Retina (tissue), 1 donor: Measurements from ENCODE around the gene RAC3.

Experiments
- DNase-seq: peaks from one replicate; pipeline ENCODE4 v3.0.0-alpha.2; 2016

Gene RAC3

DNA sequence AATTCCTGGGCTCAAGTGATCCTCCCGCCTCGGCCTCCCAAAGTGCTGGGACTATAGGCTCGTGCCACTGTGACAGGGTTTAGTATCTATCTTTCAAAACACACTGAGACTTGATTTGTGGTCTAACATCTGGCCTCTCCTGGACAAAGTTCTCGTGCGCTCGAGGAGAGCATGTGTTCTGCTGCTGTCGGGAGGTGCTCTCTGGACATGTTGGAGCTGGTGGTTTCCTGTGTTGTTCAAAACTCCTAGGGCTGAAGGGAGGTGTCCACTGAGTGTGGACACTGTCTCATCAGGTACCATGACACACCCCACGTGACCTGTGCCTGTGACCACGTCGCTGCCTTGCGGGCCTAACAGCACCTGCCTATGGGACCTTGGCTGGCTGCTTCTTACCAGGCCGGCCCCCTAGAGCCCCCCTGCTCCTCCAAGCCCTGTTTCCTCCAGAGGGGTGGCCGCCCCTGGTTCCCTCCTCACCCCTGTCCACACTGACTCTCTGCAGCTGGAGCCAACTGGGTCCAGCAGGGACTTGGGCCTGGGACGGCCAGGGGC is 14.5 kb downstream of the RAC3 start:
- DNase-seq = no peak

DNA sequence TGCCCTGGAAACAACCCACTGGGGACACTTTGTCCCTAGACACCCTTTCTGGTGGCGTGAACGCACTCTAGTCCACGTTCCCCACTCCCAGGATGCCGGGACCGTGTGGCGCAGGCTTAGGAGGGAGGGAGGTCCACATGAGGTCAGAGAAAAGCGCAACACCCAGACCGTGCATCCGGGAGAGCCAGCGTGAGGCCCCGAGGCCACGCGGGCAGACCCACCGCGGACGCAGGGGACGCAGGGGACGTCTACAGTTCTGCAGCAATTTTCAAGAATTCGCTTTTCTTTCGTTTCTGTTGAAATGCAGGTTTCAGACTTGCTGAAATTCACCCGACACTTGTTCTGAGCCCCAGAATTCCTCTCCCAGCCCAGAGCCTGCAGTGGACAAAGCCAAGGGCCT is 15.4 kb downstream of the RAC3 start:
- no peak for DNase-seq

DNA sequence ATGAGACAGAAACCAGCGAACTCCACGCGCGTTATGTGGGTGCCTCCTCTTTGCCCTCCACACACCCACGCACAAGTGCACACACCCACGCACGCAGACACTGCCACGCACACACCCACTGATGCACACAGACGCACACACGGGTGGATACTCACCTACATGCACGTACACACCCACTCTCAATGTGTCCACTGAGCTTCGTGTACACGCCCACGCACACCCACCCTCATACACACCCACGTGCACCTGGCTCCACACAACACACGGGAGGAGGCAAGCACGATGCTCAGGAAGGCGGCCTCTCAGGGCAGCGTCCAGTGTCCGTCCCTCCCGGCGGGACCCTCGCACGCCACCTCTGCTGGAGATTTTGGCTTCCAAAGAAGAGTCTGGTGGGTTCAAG is 15.9 kb downstream of the RAC3 start:
- DNase-seq = no peak

DNA sequence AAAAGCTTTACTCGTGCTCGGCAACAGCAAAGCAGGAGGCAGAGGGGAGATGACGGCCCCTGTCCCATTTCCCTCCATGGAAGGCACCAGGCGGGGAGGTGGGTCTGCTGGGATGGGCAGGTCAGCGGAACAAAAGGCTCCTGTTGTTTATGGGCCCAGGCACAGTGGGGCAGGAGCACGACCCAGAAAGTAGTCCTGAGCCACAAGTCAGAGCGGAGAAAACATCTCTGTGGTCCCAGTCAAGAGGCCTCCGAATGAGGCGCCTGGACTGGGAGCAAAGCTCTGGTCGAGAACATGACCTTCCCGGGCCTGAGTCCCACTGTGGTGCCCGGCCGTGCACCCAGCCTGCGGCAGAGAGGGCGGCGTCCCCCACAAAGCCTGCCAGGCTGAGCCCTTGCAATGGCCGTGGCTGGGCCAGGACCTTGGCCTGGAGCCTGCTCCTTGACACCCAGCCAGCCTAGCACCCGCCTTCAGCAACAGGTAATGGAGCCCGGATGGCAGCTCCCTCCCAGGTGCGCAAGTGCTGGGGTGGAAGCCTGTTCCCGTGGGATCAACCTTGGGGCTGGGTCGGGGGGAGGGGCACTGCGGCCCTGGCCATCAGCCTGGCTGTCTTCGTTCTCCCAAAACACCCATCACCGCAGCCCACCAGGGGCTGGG is 16.6 kb downstream of the RAC3 start:
- DNase-seq = no peak

DNA sequence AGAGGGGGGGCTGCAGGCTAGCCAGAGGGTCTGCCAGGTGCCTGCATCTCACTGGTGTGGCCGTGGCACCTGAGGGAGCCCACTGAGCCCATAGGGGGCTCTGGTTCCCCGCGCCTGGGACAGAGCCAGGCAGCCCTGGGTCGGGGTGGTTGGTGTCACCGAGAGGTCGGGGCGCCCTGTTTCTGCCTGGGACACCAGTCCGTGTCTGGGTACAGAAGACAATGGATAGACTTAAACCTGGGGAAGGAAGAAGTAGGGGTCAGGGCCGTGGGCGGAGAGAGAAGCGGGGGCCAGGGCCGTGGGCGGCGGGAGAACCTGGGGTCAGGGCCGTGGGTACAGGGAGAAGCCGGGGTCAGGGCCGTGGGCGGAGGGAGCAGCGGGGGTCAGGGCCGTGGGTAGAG is 17.1 kb downstream of the RAC3 start:
- DNase-seq = no peak

DNA sequence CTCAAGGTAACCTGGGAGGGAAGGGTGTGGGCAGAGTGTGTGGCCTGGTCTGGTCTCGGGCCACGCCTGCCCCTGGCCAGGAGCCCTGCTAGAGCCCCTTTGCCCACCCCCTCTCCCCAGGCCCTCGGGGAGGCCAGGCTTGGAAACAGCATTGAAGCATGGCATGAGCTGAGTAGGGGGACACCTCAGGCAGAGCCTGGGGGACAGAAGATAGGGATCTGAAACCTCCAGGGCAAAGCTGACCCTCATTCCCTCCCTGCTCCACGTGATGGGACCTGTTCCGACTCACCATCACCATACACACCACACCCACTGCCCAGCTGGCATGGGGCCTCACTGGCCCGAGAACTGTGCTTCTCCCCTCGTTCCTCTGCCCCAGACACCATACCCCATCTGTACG is 17.6 kb downstream of the RAC3 start:
- no peak for DNase-seq

DNA sequence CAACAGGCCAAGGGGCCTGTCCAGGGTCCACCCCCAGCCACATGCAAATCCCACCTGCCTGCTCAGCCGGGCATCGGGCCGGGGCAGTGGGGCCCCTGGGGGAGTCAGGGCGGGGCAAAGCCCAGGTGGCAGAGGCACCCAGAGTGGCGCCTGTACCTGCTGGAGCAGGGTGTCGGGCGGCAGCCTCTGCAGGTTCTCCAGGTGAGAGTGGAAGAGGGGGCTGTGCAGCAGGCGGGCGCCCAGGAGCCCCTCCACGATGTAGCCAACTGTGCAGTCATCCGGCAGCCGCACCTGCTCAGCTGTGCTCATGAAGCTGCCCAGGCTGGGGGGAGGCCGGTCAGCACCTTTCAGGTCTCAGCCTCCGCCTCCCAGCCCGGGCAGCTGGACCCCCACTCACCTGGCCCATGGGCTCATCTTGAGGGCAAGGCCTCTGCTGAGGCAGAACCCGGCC is 18.1 kb downstream of the RAC3 start:
- no peak for DNase-seq

DNA sequence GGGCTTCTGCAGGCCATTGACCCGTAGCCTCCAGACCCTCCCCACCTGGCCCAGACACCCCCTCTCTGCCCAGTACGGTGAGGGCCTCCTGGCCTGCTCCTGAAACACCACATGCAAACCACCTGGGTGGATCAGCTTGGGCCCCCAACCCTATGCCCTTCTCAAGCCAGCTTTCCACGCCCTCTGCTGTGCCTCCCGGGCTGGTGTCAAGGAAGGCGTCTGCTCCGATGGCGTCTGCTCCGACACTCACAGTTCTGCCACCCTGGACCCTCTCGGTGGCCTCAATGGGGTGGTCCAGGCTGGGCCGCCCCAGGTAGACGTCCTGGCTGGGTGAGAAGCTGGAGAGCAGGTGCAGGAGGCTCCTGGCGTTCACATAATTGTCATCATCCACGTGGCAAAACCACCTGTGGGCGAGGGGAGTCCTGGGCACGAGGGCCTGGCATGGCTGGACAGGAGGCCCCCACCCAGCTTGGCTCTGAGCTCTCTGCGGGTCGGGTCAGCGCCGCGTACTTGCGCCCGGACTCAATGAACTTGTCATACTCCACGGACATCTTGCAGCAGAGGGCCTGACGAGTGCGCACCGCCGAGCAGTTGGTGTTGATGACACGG is 18.8 kb downstream of the RAC3 start:
- DNase-seq = no peak

DNA sequence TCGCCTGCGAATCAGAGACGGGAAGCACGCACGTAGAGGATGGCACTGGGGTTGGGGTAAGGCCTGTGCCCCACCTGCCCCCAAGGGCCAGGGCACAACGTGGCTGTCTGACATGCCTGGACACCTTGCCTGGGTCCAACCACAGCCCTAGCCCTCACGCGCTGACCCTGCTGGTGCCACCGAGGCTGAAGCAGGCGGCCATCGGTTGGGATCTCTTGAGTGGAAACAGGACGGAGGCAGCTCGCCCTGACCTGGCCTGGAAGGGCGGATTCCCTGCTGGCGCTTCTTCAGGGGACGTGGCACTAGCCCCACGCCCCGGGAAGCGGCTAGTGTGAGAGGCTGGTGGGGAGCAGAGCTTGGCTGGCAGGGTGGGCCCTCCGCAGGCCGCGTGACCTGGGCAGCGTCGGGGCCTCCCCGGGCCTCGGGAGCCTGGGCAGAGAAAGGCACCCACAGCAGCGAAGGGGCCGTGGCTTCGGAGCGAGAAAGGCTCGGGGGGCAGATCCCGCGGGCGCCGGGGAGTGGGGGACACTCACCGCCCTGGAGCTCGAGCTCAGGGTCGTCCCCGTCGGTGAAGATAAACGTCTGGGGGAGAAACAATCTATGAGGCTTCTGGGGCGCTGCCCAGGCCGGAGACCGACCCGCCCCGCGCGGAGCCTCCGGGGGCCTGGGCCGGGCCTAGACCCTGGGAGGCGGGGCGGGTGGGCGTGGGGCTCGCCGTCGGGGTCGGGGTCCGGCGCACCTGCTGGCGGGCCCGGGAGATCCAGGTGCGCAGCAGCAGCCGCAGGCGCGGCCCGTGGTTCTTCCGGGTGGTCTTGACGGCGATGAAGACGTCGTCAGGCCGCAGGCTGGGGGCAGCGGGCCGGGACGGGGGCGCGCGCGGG is 19.5 kb downstream of the RAC3 start:
- no peak for DNase-seq

DNA sequence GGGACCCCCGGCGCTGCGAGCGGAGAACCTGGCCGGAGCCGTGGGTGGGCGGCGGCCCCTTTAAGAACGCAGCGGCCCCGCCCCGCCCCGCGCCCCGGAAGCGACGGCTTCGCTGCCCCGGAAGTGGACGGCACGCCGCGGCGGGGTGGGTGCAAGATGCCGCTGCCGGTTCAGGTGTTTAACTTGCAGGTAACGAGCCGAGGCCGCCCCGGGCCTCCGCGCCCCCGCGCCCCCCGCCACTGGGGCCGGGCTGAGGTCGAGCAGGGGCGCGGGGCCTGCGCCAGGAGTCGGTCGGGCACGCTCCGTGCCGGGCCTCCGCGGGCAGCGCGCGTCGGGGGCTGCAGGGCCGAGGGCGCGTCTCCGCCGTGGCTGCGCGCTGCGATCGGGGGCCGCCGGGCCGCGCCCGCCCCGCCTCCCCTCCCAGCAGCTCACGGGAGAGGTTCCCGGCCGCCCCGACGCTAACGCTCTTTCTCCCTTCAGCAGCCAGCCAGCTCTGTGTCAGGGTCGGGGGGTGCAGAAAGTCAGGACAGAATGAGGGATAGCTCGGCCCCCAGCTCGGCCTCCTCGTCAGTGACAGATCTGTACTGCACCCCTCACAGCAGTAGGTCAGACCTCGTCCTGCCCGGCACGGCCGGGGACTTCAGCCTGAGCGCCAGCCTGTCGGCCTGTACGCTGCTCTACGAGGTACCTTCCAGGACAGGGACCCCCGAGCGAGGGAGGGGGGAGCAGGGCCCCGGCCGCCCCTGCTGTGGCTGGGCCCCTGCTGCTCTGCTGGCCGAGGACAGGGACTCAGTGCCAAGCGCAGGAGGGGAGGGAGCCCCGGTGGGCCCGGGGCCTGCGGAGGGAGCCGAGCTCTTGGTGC is 20.5 kb downstream of the RAC3 start, which contains the start of the genes GPS1 and RFNG:
TSS of gene GPS1 (plus strand) at position 123 of the 862 bp plus-strand sequence. CDS start at position 157, 34 bp downstream.
TSS of gene RFNG (minus strand) at position 36 of the 862 bp plus-strand sequence. CDS start 45 bp downstream, outside the sequence.
- peak; percentile 65 for DNase-seq

DNA sequence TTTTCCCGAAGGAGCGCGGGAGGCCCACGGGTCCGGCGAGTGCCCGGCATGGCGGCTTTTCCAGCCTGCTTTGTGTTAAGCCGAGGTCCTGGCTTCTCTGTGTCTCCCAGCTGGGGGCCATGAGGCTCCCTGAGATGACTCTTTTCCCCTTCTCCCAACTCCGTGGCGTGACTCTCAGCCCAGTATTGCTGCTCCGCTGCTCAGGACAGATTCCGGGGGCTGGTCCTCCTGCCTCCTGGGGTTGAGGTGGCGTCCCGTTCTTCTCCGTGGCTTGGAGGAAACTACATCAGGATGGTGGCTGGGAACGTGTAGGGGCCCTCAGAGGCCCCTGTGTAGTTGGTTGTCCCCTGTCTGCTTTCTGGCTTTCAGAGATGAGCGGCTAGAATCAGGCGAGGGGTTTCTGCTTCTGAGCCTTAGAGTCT is 21.2 kb downstream of the RAC3 start:
- DNase-seq = no peak

DNA sequence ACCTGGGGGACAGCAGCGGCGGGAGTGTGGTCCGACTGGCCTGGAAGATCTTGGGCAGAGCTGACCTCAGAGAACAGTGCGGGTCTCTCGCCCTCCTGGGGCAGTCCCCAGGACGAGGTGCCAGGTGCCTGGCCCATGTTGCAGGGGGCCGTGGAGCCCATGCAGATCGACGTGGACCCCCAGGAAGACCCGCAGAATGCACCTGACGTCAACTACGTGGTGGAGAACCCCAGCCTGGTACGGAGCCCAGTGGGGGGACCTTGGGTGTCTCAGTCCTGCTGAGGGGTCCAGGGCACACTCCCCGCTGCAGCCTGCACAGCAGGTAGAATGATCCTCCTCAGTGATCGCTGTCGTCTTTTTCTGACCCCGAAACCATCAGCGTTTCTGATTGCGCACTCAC is 21.7 kb downstream of the RAC3 start:
- DNase-seq = no peak

DNA sequence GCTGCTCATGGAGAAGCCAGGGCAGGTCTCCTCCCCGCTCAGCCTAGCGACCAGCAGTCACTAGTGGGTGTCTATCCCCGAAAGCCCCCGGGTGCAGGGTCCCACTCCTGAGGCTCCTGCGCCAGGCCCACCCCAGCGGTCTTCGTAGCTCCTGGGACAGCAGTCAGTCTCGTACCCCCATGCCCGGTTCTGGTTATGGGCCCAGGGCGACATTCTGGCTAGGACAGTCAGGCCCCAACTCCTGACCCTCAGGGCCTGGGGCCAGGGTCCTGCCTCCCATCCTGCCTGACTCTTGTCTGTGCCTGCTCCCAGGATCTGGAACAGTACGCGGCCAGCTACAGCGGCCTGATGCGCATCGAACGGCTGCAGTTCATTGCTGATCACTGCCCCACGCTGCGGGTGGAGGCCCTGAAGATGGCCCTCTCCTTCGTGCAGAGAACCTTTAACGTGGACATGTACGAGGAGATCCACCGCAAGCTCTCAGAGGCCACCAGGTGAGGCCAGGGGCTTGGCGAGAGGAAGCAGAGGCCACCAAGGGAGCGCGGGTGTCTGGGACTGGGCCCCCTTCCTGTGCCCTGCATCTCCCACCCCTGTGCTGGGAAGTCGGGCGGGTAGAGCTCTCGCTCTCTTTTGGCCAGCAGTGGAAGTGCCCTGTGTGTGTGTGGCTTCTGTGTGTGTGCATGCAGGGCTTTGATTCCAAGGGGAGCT is 22.2 kb downstream of the RAC3 start:
- DNase-seq = no peak

DNA sequence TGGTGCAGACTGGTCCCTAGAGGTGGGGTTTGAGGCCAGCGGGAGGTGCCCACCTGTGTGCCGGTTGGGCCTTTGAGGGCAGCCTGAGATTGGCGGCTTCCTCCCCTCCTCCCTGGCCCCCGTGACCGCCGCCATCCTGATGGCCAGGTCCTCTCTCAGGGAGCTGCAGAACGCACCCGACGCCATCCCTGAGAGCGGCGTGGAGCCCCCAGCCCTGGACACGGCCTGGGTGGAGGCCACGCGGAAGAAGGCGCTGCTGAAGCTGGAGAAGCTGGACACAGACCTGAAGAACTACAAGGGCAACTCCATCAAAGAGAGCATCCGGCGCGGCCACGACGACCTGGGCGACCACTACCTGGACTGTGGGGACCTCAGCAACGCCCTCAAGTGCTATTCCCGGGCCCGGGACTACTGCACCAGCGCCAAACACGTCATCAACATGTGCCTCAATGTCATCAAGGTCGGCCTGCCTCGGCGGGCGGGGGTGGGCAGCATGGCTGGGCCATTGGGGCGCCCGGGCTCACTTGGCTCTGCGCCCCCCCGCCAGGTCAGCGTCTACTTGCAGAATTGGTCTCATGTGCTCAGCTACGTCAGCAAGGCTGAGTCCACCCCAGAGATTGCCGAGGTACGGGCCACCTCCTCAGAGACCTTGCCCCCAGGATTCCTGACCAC is 23.0 kb downstream of the RAC3 start:
- no peak for DNase-seq

DNA sequence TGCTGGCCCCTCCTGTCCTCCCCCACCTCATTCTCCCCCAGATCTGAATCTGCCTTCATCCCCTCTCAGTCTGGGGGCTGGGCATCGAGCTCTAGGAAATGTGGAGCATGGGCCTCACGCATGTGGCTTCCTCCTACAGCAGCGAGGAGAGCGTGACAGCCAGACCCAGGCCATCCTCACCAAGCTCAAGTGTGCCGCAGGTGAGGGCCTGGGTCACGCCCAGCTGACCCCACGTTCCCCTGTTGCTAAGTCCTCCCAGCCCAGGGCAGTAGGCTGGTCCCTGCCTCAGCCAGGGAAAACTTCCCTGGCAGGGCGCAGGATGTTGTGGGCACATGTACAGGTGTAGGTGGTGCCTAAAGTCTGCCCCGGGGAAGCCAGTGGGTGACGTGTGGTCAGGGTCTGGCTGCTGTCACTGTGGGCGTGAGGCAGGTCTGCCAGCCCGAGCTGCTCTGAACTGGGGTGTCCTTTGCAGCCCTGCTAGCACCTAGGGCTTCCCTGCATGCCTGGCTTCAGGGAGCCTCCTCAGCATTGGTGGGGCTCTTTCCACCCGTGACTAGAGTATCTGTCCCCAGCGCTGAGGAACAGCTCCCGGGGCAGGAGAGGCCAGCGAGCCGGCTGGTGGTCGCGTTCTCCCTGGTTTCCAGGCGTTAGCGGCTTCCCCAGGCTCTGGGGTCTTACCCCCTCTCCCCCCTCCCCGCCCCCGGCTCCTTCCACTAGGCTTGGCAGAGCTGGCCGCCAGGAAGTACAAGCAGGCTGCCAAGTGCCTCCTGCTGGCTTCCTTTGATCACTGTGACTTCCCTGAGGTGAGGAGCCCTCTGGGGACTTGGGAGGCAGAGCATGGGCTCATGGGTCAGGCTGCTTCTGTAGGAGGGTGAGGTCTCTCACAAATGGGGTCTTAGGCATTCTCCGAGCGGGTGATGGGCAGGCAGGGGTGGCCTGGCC is 23.8 kb downstream of the RAC3 start:
- no peak for DNase-seq

DNA sequence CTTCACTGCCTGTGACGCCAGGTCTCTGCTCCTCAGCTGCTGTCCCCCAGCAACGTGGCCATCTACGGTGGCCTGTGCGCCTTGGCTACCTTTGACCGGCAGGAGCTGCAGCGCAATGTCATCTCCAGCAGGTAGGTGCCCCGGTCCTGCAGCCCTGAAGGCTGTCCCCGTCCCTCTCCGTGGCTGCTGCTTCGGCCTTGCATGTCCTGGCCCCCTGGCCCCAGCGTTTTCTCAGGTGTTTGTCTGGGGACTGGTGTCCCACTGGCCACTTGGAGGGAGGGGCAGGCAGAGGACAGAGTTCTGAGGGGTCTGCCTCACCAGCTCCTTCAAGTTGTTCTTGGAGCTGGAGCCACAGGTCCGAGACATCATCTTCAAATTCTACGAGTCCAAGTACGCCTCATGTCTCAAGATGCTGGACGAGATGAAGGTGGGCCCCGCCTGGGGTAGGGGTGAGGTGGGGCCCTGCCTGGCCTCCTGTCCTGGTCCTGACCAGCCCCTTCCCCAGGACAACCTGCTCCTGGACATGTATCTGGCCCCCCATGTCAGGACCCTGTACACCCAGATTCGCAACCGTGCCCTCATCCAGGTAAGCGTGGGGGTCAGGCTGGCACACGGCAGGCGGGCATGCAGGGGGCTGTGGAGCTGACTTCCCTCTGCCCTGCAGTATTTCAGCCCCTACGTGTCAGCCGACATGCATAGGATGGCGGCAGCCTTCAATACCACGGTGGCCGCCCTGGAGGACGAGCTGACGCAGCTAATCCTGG is 24.7 kb downstream of the RAC3 start:
- no peak for DNase-seq

DNA sequence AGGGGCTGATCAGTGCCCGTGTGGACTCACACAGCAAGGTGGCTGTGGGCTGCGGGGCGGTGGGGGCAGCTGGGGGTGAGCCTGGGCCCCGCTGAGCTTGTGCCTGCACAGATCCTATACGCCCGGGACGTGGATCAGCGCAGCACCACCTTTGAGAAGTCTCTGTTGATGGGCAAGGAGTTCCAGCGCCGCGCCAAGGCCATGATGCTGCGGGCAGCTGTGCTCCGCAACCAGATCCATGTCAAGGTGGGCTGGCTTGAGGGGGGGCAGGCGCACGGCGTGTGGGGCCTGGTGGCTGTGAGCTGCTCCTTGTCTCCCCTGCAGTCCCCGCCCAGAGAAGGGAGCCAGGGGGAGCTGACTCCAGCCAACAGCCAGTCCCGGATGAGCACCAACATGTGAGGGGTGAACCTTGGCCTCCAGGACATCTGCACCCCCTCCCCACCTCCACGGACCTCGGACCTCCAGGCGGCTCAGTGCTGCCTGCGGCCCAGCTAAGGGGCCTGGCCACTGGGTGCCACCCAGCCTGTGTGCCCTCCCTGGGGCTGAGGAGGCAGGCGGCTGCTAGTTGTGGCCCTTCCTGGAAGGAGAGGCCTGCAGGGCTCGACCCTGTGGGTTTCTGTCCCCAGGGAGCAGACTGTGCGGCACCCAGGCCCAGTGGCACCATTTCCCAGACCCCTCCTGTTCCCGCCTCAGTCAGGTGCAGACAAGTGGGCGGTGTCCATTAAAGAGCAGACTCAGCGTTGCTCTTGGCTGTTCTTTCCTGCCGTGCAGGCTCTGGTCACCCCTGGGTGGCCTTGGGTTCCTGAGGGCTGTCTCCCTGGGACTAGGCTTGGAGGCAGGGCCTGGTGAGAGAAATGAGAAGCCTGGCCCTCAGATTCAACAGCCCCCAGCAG is 25.5 kb downstream of the RAC3 start:
- no peak for DNase-seq
